NT2/D1 (cell line): Measurements from ENCODE around the gene SPPL3.

Experiments
- SUZ12 ChIP-seq: IDR thresholded peaks from 2 replicates; pipeline ENCODE4 v1.6.1; 2011; ENCODE audit not compliant: insufficient read length, insufficient read depth; ENCODE audit errors: extremely low read depth
- YY1 ChIP-seq: IDR thresholded peaks from 2 replicates; pipeline ENCODE4 v1.6.1; 2011; ENCODE audit not compliant: insufficient read length, insufficient read depth
- ZNF274 ChIP-seq: IDR thresholded peaks from 2 replicates; pipeline ENCODE4 v1.6.1; 2011; ENCODE audit warnings: mild to moderate bottlenecking, low read depth, low read length

GRCh38 chr12:120719496-120720233 lies 184.5 kb downstream of the SPPL3 start:
- no peak for TF ChIP-seq ZNF274
- TF ChIP-seq YY1 = no peak
- no peak for TF ChIP-seq SUZ12
